ENCODE data around the gene ZNF444.
"Not testable (repeated sequence)": the region's sequence is repeated elsewhere in the genome, so short reads cannot be mapped to it uniquely, and the experiment has no call there.

Gene ZNF444

DNA sequence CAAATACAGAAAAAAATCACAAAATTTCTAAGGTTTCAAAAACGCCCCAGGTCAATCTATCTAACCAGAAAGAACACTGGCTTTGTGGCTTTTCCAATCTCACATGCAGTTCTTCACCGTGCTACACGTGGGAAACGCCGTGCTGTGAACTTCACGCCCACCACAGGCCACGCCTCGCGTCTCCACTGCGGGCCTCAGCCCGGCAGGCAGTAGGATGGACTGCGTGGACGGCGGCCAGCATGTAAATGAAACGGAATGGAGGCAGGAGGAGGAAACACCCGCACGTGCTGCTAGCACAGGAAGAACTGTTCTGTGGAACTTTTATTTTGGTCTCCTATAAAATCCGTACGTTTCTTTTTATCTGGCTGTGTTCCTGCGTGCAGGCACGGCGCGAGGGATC is 43.8 kb upstream of the ZNF444 start:
- Mint-ChIP-seq H3K27me3 (ENCODE audit: low read depth, poor library complexity) (no peaks in the 10 kb centered on the region), H3K4me1 (no peaks in the 10 kb centered on the region), H3K36me3 (ENCODE audit: low read depth) (peaks cover 81% of the 10 kb centered on the region)

DNA sequence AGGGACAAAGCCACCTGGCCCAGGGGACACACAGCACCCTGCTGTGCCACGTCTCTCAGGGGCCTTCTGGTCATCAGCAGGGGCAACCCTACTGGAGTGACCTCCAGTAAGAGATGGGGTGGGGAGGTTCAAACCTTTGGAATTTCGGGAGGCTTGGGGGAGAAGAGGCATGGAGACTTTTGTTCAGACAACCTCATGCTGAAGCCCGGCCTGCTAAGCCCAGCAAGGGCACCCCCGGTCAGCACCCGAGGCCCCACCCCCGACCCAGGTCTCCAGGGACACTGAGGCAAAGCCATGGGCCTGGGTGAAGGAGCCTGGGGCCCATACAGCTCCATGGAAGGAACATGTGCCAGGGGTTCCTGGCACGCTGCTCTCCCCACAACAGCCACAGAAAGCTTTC is 43.3 kb upstream of the ZNF444 start:
- no peak for TF ChIP-seq CTCF (IDR thresholded peaks at IDR 0.05)
- no peaks in the 10 kb centered on the region for H3K4me1 Mint-ChIP-seq
- peaks cover 76% of the 10 kb centered on the region for H3K36me3 Mint-ChIP-seq (ENCODE audit: low read depth)
- DNase-seq, result no peak
- no peaks in the 10 kb centered on the region for H3K27me3 Mint-ChIP-seq (ENCODE audit: low read depth, poor library complexity)
- no peak overlapping the region for H3K27ac Mint-ChIP-seq
- no peak overlapping the region for H3K4me3 Mint-ChIP-seq
- peaks cover 32% of the 10 kb centered on the region for H3K9me3 Mint-ChIP-seq

More for the DNA sequence above, 43.8 kb upstream of the ZNF444 start:
- peaks cover 37% of the 10 kb centered on the region for H3K9me3 Mint-ChIP-seq
- TF ChIP-seq CTCF (IDR thresholded peaks at IDR 0.05), result no peak
- DNase-seq, result no peak
- H3K27ac Mint-ChIP-seq, result no peak overlapping the region
- H3K4me3 Mint-ChIP-seq, result no peak overlapping the region

GRCh38 chr19:56098237-56098636 is 42.9 kb upstream of the ZNF444 start:
- peaks cover 71% of the 10 kb centered on the region for H3K36me3 Mint-ChIP-seq (ENCODE audit: low read depth)
- H3K4me3 Mint-ChIP-seq; H3K27me3 Mint-ChIP-seq (ENCODE audit: low read depth, poor library complexity); DNase-seq; H3K4me1 Mint-ChIP-seq; H3K27ac Mint-ChIP-seq: not testable (repeated sequence)
- H3K9me3 Mint-ChIP-seq, result peaks cover 27% of the 10 kb centered on the region

DNA sequence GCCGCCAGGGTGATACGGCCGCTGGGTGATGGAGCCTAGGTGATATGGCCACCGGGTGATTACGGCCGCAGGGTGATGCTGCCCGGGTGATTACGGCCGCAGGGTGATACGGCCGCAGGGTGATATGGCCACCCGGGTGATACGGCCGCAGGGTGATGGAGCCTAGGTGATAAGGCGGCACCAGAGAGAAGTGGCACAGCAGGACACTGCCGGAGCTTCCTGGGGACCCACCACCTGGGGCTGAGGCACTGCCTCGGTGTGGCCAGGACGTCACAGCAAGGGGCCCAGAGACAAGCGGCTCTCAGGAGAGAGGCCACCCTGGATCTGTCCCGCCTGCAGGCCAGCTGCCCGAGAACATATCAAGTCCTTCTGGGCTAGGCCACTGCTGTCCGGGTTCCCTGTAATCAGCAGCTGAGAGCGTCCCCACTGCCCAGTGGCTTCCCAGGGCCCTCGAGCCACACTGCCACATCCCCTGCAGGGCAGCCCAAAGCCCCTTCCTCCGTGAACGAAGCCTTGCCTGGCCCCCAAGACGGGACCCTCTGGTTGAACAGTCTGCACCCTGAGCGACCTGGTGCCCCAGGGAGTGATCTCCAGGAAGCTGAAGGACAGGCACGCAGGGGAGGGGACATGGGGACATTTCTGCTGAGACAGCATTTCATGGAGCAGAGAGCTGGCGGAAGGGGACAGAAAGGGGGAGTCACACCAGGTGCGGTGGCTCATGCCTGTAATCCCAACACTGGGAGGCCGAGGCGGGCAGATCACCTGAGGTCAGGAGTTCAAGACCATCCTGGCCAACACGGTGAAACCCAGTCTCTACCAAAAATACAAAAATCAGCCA is 42.1 kb upstream of the ZNF444 start:
- DNase-seq, result no peak
- H3K27me3 Mint-ChIP-seq (ENCODE audit: low read depth, poor library complexity), result no peaks in the 10 kb centered on the region
- peaks cover 4% of the 10 kb centered on the region for H3K4me1 Mint-ChIP-seq
- peak overlapping the region; percentile 68 for H3K27ac Mint-ChIP-seq
- peaks cover 20% of the 10 kb centered on the region for H3K9me3 Mint-ChIP-seq
- peaks cover 64% of the 10 kb centered on the region for H3K36me3 Mint-ChIP-seq (ENCODE audit: low read depth)
- no peak overlapping the region for H3K4me3 Mint-ChIP-seq
- TF ChIP-seq CTCF (IDR thresholded peaks at IDR 0.05), result no peak

DNA sequence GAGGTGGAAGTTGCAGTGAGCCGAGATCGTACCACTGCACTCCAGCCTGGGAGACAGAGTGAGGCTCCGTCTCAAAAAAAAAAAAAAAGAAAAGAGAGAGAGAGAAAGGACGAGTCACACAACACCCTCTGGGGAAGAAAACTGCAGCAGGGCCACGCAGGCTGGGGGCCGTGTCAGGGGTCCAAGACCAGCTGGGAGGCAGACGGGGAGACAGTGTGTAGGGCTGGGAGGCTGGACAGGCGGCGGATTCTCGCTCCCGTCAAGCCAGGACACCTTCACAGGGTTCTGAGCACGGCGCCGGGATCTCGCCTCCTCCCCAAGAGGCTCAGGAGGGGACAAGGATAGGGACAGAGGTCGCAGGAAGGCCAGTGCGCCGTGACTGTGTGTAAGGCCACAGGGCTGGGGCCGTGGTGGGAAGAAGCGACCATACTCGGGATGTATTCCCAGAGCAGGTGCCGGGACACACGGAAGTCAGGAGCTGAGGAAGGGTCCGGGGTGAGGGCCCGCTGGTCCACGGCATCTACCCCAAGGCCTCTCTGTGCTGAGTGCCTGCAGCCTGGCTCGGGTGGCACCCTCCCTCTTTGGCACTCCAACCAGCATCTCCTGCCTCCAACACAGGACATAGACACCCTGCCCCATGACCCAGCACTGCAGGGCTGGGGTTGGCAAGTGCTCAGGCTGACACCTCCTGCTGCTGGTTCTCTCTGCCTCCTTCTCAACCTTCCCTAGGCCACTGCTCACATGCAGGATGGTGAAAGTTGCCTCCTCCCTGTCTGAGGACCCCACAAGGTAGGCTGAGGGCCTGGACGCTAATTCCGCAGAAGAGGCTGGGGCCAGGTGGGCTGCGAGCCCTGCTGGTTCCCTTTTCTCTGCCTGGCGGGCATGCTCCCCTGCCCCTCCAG is 41.2 kb upstream of the ZNF444 start:
- H3K36me3 Mint-ChIP-seq (ENCODE audit: low read depth), result peaks cover 58% of the 10 kb centered on the region
- H3K9me3 Mint-ChIP-seq, result peaks cover 11% of the 10 kb centered on the region
- no peak overlapping the region for H3K4me3 Mint-ChIP-seq
- DNase-seq, result no peak
- no peak for TF ChIP-seq CTCF (IDR thresholded peaks at IDR 0.05)
- peak overlapping the region; percentile 78 for H3K27ac Mint-ChIP-seq
- H3K27me3 Mint-ChIP-seq (ENCODE audit: low read depth, poor library complexity), result no peaks in the 10 kb centered on the region
- peaks cover 4% of the 10 kb centered on the region for H3K4me1 Mint-ChIP-seq

- peaks cover 14% of the 10 kb centered on the region for H3K4me1 Mint-ChIP-seq
- H3K27me3 Mint-ChIP-seq (ENCODE audit: low read depth, poor library complexity), result no peaks in the 10 kb centered on the region
- H3K4me3 Mint-ChIP-seq, result no peak overlapping the region
- peak overlapping the region; percentile 90 for H3K27ac Mint-ChIP-seq
- no peak for TF ChIP-seq CTCF (IDR thresholded peaks at IDR 0.05)
- H3K9me3 Mint-ChIP-seq, result no peaks in the 10 kb centered on the region
- no peak for DNase-seq
- peaks cover 48% of the 10 kb centered on the region for H3K36me3 Mint-ChIP-seq (ENCODE audit: low read depth)
Observed at GRCh38 chr19:56101095-56101494, 40.0 kb upstream of the ZNF444 start.

Data from nephron progenitor cell (in vitro differentiated cells).